T-cell (primary cell): ENCODE data around the gene SLC66A1. TPM values are rescaled to one million over a fixed set of nuclear protein-coding genes. Genes with fewer than 3 reads are reported as not detected.
A peak's percentile ranks its signal among the peaks of the same experiment; 100 is the strongest.

Experiments used
- ATAC-seq, 4 experiments: fragments of 200-7000 bp in 3 of 4; fragments of 150-1000 bp in 1 of 4; cut with Tn5 transposase; replicated peaks in 1 of 4; 1 replicate in 3 of 4; 2 replicates in 1 of 4; pipeline ENCODE4 v1.10.0; 2021; ENCODE audit warnings: moderate library complexity in 3 of 4, mild to moderate bottlenecking in 2 of 4, moderate number of reproducible peaks in 1 of 4
- CTCF ChIA-PET, 2 donors: fragments of 300-600 bp; sonication (Branson Sonifier 250); formaldehyde crosslinking; loops; one replicate each; lab custom pipeline; 2022; ENCODE audit warnings: antibody characterized with exemption in 2 of 2; lab: Charles Lee
- POLR2A ChIA-PET, 2 donors: fragments of 300-600 bp; sonication (Branson Sonifier 250); formaldehyde crosslinking; loops; one replicate each; lab custom pipeline; 2022; ENCODE audit warnings: antibody characterized with exemption in 2 of 2; lab: Charles Lee
- DNase-seq, 35 experiments: peaks; one replicate each; pipeline versions ENCODE4 v3.0.0 to v3.0.0-alpha.2; 2013 to 2023
- H3K27ac ChIP-seq: one replicate; pipeline ENCODE4 v1.5.1; 2013; ENCODE audit warnings: low read length
- H3K27me3 ChIP-seq, 2 experiments: replicated peaks in 1 of 2; 1 replicate in 1 of 2; 2 replicates in 1 of 2; pipeline versions ENCODE4 v1.6.1 to v1.7.0; 2013; ENCODE audit warnings: low read length in 1 of 2, mixed read lengths in 1 of 2; ENCODE audit not compliant: control insufficient read depth in 2 of 2, insufficient read depth in 2 of 2; ENCODE audit errors: extremely low read depth in 1 of 2
- H3K36me3 ChIP-seq, 2 donors: 1 replicate in 1 of 2; 2 replicates in 1 of 2; pipeline versions ENCODE4 v1.6.1 to v1.7.0; 2013; ENCODE audit warnings: low read length in 1 of 2; ENCODE audit not compliant: control insufficient read depth in 2 of 2, insufficient read depth in 1 of 2; ENCODE audit errors: extremely low read depth in 1 of 2
- H3K4me1 ChIP-seq, 2 experiments: 1 replicate in 1 of 2; 2 replicates in 1 of 2; pipeline versions ENCODE4 v1.6.1 to v1.7.0; 2013; ENCODE audit warnings: low read length in 2 of 2, mixed read lengths in 1 of 2; ENCODE audit not compliant: insufficient read depth in 2 of 2, control insufficient read depth in 1 of 2; ENCODE audit errors: extremely low read depth in 1 of 2
- H3K4me3 ChIP-seq, 2 donors: 1 replicate in 1 of 2; 2 replicates in 1 of 2; pipeline versions ENCODE4 v1.5.1 to v1.7.0; 2013; ENCODE audit warnings: mild to moderate bottlenecking in 2 of 2, low read length in 1 of 2, moderate library complexity in 1 of 2; ENCODE audit not compliant: control insufficient read depth in 1 of 2; ENCODE audit errors: extremely low read depth in 1 of 2
- H3K9me3 ChIP-seq: 2 replicates; pipeline ENCODE4 v1.7.0; 2013
- H3K27ac Mint-ChIP-seq, 2 donors: one replicate each; pipeline ENCODE4 v1.8.0; 2020 to 2021; ENCODE audit warnings: mild to moderate bottlenecking in 2 of 2, mixed read lengths in 2 of 2
- H3K27me3 Mint-ChIP-seq, 2 donors: one replicate each; pipeline ENCODE4 v1.8.0; 2021 to 2022; ENCODE audit warnings: mixed read lengths in 2 of 2
- H3K36me3 Mint-ChIP-seq: one replicate; pipeline ENCODE4 v1.8.0; 2021; ENCODE audit warnings: mixed read lengths
- H3K4me1 Mint-ChIP-seq, 3 donors: one replicate each; pipeline ENCODE4 v1.8.0; 2020 to 2022; ENCODE audit warnings: mixed read lengths in 3 of 3, mild to moderate bottlenecking in 1 of 3
- H3K4me3 Mint-ChIP-seq, 3 donors: one replicate each; pipeline ENCODE4 v1.8.0; 2020 to 2022; ENCODE audit warnings: mild to moderate bottlenecking in 3 of 3, mixed read lengths in 3 of 3, moderate library complexity in 3 of 3
- H3K9me3 Mint-ChIP-seq, 3 donors: one replicate each; pipeline ENCODE4 v1.8.0; 2020 to 2022; ENCODE audit warnings: mixed read lengths in 3 of 3
- WGBS: methylation state at CpG from one replicate; pipeline ENCODE4 v1.1.5; 2013; ENCODE audit warnings: missing lambda C conversion rate; ENCODE audit not compliant: insufficient coverage; 5-methylcytosine and 5-hydroxymethylcytosine counted together
- total RNA-seq, 35 experiments: library from RNA in 6 of 35; stranded (reverse) in 6 of 35; fragments of 120-200 nt in 1 of 35; gene quantifications; one replicate each; pipeline versions ENCODE4 v1.2.1 to v1.2.4 and lab custom pipeline; 2013 to 2026

Gene SLC66A1
- total RNA-seq, 5 donors from 2014 or later (not counting 1 experiment from before 2014, with no cell fraction given), result 3.5 to 8.1 (median 7.1) TPM

DNA sequence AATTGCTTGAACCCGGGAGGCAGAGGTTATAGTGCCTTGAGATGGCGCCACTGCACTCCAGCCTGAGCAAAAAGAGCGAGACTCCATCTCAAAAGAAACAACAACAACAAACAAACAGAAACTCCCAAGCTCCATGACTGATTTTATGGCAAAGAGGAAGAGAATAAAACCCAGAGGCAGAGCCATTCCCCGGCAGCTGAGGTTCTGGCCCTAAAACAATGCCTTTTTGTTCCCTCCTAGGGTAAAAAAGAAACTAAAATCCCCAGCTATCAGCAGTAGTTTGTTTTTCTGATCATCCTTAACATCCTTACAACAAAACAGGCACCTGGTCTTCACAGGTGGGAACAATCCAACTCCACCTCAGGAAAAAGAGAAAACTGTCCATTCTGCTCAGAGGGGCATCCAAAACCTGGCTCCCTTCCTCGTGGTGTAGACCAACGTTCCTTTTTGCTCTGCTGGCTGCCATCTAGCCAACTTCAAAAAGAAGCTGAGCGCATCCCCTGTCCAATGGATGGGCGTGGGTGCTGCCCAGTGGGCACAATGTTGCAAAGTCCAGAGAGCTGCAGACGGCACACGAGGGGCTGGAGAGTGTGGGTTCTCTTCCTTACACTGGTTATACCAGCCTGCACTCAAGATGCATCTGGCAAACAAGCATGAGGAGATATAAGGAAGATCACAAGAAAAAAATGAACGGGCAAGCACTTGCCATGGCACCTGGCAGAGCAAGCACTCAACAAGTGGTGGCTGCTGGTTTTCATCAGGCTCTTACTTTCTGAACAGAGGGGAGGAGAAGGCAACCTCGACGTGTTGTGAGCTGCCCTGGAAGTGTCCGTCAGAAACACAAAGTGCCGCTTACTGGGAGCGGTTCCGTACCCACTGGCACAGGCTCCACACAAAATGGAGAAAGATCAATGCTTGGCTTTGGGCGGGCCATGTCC is 54.7 kb downstream of the SLC66A1 start:
- Mint-ChIP-seq H3K36me3 (peaks cover 12% of the 10 kb centered on the region), H3K4me1 (peaks cover 35 to 75% (median 44%) of the 10 kb centered on the region in 3 donors), H3K4me3 (peak overlapping the region in 1 of 3 donors; percentile 18), H3K27ac (peak overlapping the region; percentile 37 to 82), H3K9me3 (no peaks in the 10 kb centered on the region), H3K27me3 (no peaks in the 10 kb centered on the region)
- ChIA-PET POLR2A (no interaction called here), CTCF (interaction anchor here in 1 of 2 donors (1.3 kb wide), 1 partner anchor 216 kb away, joined by 3 read pairs; no protein-coding TSS in a partner anchor)
- Histone ChIP-seq H3K4me1 (peaks cover 0 to 21% of the 10 kb centered on the region in 2 experiments), H3K27ac (no peak overlapping the region), H3K36me3 (peaks cover 9 to 28% of the 10 kb centered on the region in 2 donors), H3K27me3 (no peaks in the 10 kb centered on the region), H3K4me3 (no peak overlapping the region), H3K9me3 (no peaks in the 10 kb centered on the region)
- 85% methylated on average over 9 of the region's 18 CpGs for WGBS
- ATAC-seq (peak in 1 of 4 experiments; percentile 13), DNase-seq (no peak)

DNA sequence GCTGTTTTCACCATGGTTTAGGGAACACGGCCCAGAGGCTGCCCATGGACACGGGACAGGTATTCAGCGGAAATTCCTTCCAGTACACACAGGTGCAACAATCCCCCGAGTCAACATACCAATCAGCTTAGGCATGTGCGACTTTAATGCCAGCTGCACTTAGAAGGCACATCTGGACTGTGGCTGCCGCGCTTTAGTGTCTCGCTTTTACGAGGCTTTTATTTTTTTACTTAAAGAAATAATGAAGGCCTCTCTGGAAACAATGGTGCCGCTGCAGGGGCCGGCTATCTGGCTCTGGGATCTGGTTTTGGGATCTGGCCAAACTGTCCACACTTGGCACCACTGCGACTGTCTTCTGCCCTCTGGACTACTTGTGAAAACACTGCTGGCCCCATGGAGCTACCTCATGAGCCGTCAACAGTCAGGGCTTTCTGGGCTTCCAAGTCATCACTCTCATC is 55.5 kb downstream of the SLC66A1 start:
- Mint-ChIP-seq H3K36me3 (peaks cover 12% of the 10 kb centered on the region), H3K27me3 (no peaks in the 10 kb centered on the region), H3K4me3 (no peak overlapping the region), H3K9me3 (no peaks in the 10 kb centered on the region), H3K27ac (peak overlapping the region; percentile 37 to 82), H3K4me1 (peaks cover 32 to 77% (median 43%) of the 10 kb centered on the region in 3 donors)
- ATAC-seq (no peak), DNase-seq (no peak)
- Histone ChIP-seq H3K27me3 (no peaks in the 10 kb centered on the region), H3K4me3 (no peak overlapping the region), H3K4me1 (peaks cover 0 to 15% of the 10 kb centered on the region in 2 experiments), H3K9me3 (no peaks in the 10 kb centered on the region), H3K27ac (no peak overlapping the region), H3K36me3 (peaks cover 9 to 34% of the 10 kb centered on the region in 2 donors)
- ChIA-PET CTCF (no interaction called here), POLR2A (no interaction called here)
- 82% methylated on average over 12 of the region's 13 CpGs for WGBS

DNA sequence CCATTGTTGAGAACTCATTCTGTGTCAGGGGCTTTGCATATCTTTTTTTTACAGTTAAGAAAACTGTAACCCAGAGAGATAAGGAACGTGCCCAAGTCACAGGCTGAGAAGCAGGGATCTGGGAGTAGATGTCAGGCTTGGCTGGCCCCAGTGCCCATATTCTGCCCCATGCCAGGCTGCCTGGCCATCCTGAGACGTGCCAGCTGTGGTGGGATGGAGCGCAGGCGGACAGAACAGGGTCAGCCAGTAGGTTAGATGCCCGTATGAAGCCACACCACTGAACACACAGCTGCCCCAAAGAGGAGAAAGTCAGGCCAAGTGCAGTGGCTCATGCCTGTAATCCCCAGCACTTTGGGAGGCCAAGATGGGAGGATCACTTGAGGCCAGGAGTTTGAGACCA is 55.9 kb downstream of the SLC66A1 start:
- H3K27me3 Mint-ChIP-seq, result no peaks in the 10 kb centered on the region
- DNase-seq (no peak), ATAC-seq (no peak)
- Histone ChIP-seq H3K4me3 (no peak overlapping the region), H3K4me1 (peaks cover 0 to 15% of the 10 kb centered on the region in 2 experiments), H3K27me3 (no peaks in the 10 kb centered on the region), H3K36me3 (peaks cover 9 to 35% of the 10 kb centered on the region in 2 donors), H3K27ac (no peak overlapping the region), H3K9me3 (no peaks in the 10 kb centered on the region)
- H3K9me3 Mint-ChIP-seq, result no peaks in the 10 kb centered on the region
- peak overlapping the region in 1 of 2 donors; percentile 82 for H3K27ac Mint-ChIP-seq
- CTCF ChIA-PET, result no interaction called here
- 100% methylated on average over 1 of the region's 5 CpGs for WGBS
- peaks cover 31 to 76% (median 41%) of the 10 kb centered on the region in 3 donors for H3K4me1 Mint-ChIP-seq
- no peak overlapping the region for H3K4me3 Mint-ChIP-seq
- POLR2A ChIA-PET, result no interaction called here
- peaks cover 12% of the 10 kb centered on the region for H3K36me3 Mint-ChIP-seq

DNA sequence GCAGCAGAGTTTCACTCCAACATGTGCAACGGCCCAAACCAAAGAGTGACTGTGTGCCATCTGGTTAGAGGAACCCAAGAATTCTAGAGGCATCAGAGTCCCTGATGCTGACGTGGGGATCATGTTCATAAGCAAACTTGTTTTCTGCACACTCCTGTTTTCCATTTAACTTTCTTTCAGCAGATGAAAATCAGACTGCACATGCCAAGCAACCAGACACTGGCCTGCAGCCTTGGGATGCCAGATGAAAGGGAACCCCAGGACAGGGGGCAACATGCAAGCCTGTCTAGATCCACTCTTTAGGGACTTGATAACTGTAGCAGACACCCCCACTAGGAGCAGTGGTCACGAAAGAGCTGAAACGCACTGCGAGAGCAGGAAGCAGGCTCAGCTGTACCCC is 56.8 kb downstream of the SLC66A1 start:
- 65% methylated on average over 2 of the region's 5 CpGs for WGBS
- Mint-ChIP-seq H3K9me3 (no peaks in the 10 kb centered on the region), H3K27me3 (no peaks in the 10 kb centered on the region), H3K4me1 (peaks cover 25 to 70% (median 35%) of the 10 kb centered on the region in 3 donors), H3K36me3 (peaks cover 8% of the 10 kb centered on the region), H3K27ac (peak overlapping the region; percentile 38 to 68), H3K4me3 (no peak overlapping the region)
- peaks cover 0 to 15% of the 10 kb centered on the region in 2 experiments for H3K4me1 ChIP-seq
- ATAC-seq (no peak), DNase-seq (no peak)
- no peak overlapping the region for H3K27ac ChIP-seq
- POLR2A ChIA-PET, result no interaction called here
- CTCF ChIA-PET, result no interaction called here
- H3K36me3 ChIP-seq, result peaks cover 12 to 38% of the 10 kb centered on the region in 2 donors
- no peak overlapping the region for H3K4me3 ChIP-seq
- no peaks in the 10 kb centered on the region for H3K27me3 ChIP-seq
- H3K9me3 ChIP-seq, result no peaks in the 10 kb centered on the region

DNA sequence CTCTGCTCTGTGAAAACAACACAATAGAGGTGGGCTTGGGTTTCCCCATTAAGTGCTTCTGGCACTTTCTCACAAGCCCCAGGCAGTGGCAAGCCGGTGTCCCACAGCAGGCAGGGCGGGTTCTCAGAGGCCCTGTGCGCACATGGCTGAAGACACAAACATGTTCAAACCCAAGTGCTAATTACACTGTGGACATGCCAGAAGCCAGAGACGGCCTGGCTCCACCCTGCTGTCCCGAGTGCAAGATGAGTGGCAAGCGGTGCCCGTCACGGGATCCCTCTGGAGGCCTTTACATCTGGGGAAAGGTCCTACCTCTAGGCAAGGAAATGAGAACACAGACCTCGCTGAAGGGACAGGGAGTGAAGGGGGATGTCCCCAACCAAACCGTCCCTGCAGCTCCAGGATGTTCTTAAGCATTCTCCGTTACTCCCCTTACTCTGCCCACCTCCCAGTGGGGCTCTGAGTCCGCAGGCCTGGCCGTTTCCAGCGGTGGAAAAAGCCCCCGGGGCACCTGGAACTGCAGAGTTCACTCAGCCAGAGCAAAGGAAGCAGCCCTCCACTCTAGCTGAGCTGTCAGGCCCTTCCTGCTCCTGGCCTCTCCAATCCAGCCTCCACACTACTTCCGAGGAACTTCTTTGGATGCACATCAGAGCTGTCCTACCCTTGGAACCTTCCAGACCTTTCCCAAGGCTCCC is 57.4 kb downstream of the SLC66A1 start:
- H3K4me1 Mint-ChIP-seq, result peaks cover 23 to 65% (median 31%) of the 10 kb centered on the region in 3 donors
- H3K27ac Mint-ChIP-seq, result peak overlapping the region; percentile 19 to 68
- CTCF ChIA-PET, result interaction anchor here in 1 of 2 donors (0.6 kb wide), 1 partner anchor 58 kb away, joined by 4 read pairs; no protein-coding TSS in a partner anchor

More for the DNA sequence above, 57.4 kb downstream of the SLC66A1 start:
- no peaks in the 10 kb centered on the region for H3K9me3 ChIP-seq
- no peak overlapping the region for H3K27ac ChIP-seq
- H3K4me1 ChIP-seq, result peaks cover 0 to 15% of the 10 kb centered on the region in 2 experiments
- H3K4me3 Mint-ChIP-seq, result no peak overlapping the region
- H3K36me3 ChIP-seq, result peaks cover 14 to 44% of the 10 kb centered on the region in 2 donors
- DNase-seq (no peak), ATAC-seq (peak in 1 of 4 experiments; percentile 6)
- peaks cover 6% of the 10 kb centered on the region for H3K36me3 Mint-ChIP-seq
- H3K9me3 Mint-ChIP-seq, result no peaks in the 10 kb centered on the region
- H3K27me3 ChIP-seq, result no peaks in the 10 kb centered on the region
- 92% methylated on average over 13 of the region's 16 CpGs for WGBS
- POLR2A ChIA-PET, result no interaction called here
- H3K4me3 ChIP-seq, result no peak overlapping the region
- H3K27me3 Mint-ChIP-seq, result no peaks in the 10 kb centered on the region
